HPDE6-E6E7 (cell line): ENCODE results near the gene TSPAN9.

Experiments used
- DNase-seq: peaks from one replicate; pipeline ENCODE4 v3.0.0; 2011; ENCODE audit warnings: missing footprints; ENCODE audit errors: extremely low spot score

TSPAN9 gene

GRCh38 chr12:3335078-3335487, 257.9 kb downstream of the TSPAN9 start:
- DNase-seq, result no peak
